KBM-7 (cell line): Measurements from ENCODE around the gene TMEM175.

Experiments
- DNase-seq: peaks from one replicate; pipeline ENCODE4 v3.0.0-alpha.2; 2015
- in situ Hi-C: fragments of 300-500 bp; cut with MboI; formaldehyde crosslinking; loops from 2 replicates; pipeline ENCODE4 v1.14.3; 2020; ENCODE audit warnings: low sequenced_read_pairs, low pct_unique_long_range_greater_than_20kb, mixed read lengths

Gene TMEM175

DNA sequence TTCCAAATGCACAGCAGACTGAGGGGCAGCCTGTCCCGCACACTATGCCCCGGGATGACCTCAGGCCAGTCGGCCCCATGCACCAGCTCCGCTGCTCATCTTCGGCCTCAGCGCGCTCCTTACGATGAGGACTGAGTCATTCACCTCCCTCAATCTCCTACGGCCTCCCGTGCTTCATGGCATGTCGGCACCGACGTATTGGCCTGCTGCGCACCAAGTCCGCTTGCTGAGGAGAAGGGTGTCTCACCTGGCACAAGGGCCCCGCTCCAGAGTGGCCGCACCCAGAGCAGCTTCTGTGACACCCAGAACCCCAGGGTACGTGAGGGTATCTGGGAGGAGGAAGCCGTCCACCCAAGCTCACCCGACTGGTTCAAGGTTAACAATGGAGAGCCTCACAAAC is 35.6 kb upstream of the TMEM175 start:
- DNase-seq = no peak
- in situ Hi-C loops = no loop called here

DNA sequence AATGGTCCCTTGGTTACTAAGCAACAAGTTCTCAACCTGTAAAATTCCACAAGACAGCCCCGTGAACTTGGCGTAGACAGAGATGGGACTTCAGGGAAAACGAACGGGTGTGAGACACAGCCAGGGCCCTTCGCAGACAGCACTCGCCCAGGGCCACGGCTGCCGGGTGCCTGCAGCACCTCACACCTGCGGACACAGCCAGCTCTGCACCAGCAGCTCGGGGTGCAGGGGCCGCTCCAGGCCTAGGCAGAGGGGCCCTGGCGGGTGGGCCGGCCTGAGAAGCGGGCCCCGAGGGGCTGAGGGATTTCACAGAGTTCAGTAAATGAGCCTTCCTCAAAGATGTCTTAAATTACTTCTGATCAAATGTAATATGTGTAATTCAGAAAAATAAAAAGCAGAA is 34.1 kb upstream of the TMEM175 start:
- DNase-seq = no peak
- in situ Hi-C loops = no loop called here

DNA sequence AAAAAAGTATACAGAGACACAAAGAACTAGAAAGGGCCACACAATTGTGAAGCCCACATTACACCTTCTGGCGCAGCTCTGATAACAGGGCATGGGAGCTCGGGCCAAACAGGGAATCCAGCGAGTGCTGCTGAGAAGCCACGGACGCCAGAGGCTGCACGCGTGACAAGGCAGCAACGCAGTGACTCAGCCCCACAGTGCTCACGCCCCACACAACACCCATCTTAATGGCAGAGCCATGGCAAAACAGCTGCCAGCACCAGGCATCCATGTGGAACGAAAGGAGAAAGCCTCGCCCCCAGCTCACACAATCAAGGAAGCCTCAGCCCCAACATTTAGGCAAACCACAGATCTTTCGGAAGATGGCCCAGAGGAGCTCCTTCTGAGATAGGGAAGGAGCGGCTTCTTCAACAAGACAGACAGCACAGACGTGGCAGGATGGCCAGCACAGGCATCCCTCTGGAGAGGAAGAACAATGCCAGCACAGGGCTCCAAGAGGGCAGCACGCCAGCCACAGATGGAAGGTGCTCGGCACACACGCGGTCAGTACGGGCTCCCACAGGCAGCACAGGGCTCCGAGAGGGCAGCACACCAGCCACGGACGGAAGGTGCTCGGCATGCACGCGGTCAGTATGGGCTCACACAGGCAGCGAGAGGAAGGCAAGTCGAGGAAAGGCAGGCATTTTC is 33.2 kb upstream of the TMEM175 start:
- in situ Hi-C loops = no loop called here
- DNase-seq = no peak

DNA sequence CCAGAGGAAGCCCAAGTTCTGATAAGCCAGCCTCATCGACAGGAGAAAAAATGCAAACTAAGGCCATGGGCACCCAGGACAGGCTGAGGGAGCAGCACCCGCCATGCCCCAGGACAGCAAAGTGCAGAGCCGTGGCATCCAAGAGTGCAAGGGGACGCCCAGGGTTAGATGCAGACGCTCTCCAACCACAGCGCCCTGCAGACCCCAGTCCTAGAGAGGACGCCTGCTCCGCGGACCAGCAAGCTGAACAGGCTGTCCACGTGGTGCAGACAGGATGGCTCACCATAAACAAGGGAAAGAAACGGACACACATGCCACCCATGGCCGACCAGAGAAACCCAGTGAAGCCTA is 32.7 kb upstream of the TMEM175 start:
- in situ Hi-C loops = no loop called here
- no peak for DNase-seq

DNA sequence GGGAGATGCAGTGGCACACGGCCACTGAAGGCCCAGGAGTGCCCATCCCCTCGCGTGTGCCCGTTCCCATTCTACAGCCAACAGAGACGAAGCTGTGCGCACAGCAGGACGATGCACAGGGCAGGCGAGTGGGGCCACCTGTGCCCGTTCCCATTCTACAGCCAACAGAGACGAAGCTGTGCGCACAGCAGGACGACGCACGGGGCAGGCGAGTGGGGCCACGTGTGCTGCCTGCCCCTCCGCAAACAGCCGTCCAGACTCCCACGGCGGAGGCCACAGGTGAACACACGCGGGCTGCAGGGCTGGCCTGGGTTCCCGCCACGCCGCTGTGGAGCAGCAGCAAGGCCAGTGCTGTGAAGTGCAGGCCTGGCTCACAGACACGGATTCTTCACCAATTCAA is 32.2 kb upstream of the TMEM175 start:
- no peak for DNase-seq
- in situ Hi-C loops = no loop called here

DNA sequence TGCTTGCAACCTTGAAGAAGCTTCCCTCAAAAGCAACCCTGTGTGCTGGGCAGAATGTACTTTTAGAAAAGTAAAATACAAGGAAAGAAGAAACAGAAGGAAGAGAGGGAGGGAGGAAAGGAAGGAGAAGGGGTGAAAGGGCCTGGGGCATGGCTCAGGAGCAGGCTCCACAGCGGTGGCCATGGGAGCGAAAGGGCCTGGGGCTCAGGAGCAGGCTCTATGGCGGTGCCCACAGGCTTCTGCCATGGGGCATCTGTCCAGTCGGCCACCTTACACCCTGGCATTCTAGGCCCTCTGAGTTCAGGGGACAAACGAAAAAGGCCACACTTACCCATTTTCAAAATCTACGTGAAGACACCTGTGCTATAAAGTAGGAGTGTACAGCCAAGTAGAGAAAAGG is 31.5 kb upstream of the TMEM175 start:
- DNase-seq = no peak
- in situ Hi-C loops = no loop called here

DNA sequence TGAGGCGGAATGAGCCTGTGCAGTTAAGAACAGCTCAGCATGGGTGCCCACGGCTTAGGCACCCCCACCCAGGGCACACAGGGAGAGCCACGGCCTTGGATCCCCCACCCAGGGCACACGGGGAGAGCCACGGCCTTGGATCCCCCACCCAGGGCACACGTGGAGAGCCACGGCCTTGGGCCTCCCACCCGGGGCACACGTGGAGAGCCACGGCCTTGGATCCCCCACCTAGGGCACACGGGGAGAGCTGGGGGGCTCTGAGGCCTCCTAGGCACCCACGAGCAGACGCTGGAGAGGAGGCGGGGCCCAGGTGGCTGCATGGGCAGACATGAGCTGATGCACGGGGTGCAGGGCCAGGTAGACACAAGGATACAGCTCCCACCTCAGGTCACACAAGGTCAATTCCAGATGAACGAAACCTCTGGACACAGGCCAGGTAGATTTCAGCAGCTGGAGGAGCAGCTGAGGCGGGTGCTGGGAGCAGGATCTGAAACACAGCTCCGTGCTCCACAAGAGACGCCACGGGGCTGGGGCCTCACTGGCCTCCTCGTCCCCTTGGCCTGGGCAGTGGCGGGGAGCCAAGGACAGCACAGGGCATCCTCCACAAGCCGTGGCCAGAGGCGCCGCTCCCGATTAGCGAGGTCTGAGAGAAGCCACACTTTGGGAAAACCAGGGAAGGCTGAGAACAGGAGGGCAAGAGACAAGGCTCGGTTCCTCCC is 30.9 kb upstream of the TMEM175 start:
- DNase-seq = no peak
- in situ Hi-C loops = no loop called here

DNA sequence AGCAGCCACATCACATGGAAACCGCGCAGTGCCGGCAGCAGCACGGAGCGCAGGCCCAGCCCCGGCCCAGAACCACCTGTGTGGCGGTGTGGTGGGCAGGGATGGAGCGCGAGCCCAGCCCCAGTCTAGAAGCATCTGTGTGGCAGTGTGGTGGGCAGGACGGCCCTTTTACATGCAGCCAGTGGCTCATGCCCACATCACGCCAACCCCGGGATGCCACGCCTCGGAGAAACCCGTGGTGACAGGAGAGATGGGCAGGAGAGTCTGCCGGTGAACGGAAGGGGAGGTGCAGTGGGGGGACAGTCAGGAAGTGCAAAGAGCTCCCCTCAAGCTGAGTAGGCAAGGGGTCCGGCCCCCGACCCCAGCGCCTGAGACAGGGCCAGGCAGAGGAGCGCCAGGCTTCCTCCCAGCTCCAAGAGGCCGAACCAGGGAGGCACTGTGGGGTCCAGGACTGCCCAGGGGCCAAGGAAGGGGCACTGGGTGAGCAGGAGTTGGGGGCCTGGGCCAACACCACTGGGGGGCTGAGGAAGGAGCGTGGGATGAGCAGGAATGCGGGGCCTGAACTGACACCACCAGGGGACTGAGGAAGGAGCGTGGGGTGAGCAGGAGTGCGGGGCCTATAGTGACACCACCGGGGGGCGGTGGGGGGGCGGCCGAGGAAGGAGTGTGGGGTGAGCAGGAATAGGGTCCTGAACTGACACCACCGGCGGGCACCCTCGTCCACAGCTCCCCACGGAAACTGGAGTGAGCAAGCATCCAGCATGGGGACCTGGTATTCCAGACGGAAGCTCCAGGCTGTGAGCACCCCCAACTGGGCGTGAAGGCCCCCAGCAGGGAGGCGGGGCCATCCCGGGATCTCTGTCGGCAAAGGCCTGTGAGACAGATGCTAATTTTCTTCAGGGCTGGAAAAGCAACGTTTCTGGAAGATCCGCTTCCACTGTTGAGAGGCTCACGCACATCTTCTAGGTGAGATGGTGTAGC is 28.9 kb upstream of the TMEM175 start:
- in situ Hi-C loops = no loop called here
- no peak for DNase-seq

DNA sequence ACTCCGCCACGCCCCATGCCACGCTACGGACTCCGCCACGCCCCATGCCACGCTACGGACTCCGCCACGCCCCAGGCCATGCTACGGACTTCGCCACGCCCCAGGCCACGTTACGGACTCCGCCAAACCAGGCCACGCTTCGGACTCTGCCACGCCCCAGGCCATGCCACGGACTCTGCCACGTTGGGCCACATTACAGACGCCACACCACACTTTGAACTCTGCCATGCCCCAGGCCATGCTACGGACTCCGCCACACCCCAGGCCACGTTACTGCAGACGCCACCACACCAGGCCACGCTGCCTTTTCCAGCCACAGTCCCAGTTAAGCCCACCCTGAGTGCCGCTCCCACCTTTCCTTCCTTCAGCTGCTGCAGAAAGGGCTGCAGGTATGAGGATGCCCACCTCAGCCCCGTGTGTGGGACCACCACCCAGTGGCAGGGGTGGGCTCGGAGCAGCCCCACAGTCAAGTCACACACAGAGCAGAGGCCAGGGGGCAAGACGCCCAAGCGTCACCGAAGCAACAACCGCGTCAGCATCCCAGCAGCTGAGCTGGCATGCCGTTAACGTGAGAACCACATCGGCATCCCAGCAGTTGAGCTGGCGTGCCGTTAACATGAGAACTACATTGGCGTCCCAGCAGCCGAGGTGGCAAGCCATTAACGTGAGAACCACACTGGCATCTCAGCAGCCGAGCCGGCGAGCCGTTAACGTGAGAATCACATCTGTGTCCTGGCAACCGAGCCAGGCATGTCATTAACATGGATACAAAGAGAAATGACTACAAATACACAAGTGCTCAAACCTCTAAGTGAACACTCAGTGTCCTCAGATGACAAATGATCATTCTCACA is 26.5 kb upstream of the TMEM175 start:
- in situ Hi-C loops = no loop called here
- no peak for DNase-seq

DNA sequence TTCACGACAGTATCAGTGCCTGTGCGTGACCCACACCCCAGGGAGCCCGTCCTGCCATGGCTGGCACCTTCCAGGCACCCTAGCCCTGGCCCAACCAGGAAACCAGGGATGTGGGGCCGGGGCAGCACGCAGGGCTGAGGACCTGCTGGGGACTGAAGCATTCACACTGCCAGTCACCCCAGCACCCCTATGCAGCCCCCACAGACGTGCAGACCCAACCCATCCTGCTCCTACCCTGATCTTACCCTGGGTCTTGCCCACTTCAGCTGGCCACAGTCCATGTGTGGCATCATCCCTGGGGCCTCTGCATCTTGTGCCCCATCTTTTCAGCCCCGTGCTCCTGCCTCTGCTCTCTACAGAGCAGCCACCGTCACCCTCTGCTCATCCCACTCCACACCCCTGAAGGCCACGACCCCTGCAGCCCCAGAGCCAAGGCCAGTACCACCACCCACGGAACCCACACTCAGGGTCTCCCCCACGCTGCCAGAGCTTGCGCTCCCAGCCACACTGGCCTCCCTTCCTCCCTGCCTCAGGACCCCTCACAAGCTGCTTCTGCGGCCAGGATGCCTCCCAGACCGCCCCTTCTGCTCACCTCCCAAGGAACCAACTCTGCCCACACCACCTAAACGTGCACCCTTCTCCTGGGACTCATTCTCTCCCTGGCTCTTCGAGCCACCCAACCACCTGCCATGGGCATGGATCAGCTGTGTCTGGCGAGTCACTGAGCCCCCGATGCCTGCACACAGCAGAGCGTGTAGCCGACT is 25.7 kb upstream of the TMEM175 start:
- no peak for DNase-seq
- in situ Hi-C loops = no loop called here

DNA sequence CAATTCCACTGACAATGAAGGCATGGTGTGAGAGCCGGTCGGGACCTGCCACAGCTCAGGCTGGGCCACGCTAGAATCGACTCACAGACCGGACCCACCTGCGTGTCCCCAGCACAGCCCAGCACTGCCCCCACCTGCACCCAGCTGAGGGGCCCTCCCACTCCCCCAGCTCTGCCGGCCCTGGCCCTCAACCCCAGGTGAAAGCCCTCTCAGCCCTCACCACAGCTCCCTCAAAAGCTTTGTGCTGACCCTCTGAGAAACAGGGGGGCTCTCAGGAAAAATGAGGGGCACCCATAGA is 25.2 kb upstream of the TMEM175 start:
- no peak for DNase-seq
- in situ Hi-C loops = no loop called here

DNA sequence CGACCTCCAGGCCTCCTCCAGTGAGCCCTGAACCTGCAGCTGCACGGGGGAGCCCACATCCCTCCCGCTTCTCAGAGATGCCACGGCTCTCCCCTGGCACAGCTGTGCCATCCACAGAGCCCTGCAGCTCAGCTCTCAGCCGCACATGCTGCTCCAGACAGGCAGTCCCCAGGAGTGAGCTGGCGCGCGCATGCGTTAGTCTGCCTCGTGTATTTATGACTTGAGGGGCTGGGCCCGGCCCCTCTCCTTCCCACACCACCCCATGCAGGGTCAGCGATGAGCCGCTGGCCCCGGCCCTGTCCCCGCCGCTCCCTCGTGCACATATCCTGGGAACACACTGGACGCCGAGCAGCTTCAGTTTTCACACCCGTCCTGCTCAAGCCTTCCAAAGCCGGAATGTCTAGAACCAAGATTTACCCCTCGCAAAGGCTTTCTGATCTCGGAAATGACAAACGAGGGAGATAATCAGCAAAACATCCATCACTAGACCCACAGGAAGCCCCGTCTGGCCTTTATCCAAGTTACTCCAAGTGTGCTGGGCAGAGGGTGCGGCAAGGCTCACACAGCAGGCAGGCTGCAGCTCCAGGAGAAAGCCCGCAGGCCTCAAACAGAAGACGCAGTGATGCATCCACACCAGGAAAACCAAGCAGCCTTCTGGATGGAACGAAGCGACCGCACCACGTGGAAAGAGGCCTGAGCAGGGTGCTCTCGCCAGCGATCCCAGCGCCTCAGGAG is 24.4 kb upstream of the TMEM175 start:
- DNase-seq = no peak
- in situ Hi-C loops = no loop called here

DNA sequence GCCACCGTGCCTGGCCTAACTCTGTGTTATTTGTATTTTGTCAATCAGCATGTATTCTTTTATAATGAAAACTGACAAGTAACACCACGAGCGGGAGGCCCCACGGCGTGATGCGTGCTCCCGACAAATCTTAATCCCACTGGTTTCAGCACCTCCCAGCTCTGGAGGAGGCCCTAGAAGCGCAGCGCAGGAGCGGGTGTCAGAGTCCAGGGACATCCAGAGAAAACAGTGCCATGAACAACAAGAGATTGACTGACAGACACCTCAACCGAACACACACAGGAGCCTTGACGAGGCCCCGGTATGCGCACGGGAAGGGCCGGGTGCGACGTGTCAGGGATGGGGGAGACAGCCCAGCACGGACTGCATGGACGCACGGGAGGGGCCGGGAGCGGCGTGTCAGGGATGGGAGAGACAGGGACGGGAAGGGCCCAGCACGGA is 23.1 kb upstream of the TMEM175 start:
- in situ Hi-C loops = no loop called here
- DNase-seq = no peak

DNA sequence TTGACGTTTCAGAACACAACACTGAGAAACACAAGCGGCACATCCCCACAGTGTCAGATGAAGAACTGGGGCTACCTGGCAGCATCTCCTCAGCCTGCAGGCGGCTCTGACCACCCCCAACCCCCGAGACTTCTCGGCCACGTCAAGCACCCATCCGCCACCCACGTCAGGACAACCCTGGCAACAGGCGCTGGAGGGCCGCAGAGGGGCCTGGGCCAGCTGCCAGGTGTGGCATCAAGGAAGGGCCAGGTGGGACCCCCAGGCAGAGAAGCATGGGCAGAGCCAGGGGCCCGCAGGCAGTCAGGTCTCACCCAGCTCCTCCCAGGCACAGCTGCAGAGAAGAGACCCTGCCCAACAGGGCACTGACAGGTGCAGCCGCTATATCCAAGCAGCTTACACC is 22.4 kb upstream of the TMEM175 start:
- in situ Hi-C loops = no loop called here
- DNase-seq = no peak

DNA sequence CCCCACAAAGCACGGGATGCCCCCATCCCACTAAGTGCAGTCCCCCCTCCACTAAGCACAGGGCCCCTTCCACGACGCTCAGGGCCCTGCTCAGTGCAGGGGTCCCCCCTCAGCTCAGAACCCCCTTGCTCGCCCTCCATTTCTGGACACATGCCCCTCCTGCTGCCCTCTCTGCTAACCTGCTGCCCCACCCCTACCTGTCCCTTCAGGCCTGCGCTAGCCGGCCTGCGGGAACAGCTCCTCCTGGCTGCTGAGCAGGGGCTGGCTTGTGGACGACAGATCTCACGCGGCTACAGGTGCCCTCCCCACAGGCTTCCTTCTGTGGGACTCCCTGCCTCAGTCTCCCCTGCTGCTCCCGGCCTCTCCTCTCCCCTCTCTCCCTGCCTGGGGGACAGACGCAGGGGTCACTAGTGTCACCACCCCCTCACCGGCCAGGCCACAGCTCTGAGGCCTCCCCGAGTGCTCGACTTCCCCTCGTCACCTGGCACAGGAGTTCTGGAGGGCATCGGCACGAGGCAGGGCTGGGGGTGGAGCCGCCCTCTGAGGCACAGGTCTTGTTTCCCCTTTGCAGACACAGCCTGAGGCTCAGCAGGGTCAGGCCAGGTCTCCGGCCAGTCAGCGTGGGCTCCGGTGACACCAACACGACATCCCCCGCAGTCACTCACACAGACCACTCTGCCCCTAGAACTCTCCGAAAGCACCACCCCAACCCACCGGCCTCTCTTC is 21.7 kb upstream of the TMEM175 start:
- no peak for DNase-seq
- in situ Hi-C loops = no loop called here

DNA sequence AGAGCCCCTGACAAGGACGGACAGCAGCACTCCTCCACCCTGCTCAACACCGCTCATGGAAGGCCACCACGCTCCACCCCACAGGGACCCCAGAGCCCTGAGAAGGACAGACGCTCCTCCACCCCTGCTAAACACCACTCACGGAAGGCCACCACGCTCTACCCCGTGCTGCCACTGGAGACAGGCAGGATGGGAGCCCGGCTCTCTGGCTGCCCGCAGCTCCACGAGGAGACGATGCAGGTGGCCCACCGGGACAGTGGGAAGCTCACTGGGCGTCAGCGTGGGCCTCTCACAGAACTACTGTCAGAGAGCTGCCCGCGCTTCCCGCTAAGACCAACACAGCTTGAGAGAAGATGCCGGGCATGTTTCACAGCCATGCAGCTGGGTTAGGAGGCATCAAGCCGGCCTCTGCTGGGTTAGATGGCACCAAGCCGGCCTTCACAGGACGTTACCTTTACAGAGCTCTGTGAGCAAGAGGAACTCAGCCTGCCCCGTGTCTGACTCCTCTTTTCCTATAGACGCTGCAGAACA is 21.0 kb upstream of the TMEM175 start:
- in situ Hi-C loops = no loop called here
- no peak for DNase-seq

DNA sequence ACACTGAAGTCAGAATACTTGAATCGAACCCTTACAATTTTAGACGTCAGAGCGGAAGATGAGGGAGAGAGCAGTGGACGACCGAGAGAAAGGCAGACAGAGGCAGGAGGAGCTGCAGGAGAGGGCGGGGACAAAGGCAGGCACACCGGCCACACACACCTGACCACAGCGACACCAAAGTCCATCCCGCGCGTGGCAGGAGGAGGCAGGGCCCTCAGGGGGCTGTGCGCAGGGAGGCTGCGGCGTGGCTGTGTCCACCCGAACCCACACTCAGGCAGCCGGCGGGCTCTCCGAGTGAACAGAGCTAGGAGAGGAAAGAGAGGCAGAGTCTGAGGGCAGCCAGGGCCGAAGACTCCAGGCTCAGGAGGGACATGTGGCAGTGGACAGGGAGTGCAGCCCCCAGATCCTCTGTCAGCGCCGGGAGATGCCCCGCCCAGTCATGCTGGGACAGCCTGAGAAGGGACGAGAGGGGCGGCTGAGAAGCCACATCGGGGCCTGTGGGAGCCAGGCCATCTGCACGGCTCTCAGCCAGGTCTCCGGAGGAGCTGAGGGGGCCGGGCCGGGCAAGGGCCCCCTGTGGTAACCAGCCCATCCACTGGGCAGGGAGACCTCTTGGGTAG is 20.3 kb upstream of the TMEM175 start:
- DNase-seq = no peak
- in situ Hi-C loops = no loop called here
